ENCODE results near the gene FABP1.

Gene FABP1

DNA sequence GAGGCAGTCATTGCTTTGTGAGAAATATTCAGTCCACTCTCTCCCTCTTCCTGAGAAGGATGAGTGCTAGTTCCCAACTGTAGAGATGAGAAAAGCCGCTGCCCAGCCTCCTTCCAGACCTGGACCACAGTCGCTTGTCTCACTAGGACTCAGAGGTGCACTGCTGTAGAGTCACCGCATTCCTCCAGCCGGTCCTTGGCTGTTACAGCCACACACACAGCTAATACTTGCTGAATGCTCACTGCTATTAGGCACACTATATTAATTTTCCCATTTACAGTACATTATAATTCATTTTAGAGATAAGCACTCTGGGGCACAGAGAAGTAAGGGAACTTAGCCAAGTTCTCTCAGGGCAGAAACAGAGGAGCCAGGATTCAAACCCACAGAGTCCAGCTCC is 10.0 kb upstream of the FABP1 start:
- Histone ChIP-seq H3K9ac (ENCODE audit: low read depth, low read length) (no peak overlapping the region), H3K27ac (ENCODE audit: low read depth, low read length) (no peak overlapping the region), H3K36me3 (ENCODE audit: control insufficient read depth, insufficient read depth, low read length) (no peaks in the 10 kb centered on the region), H3K9me3 (ENCODE audit: control insufficient read depth, insufficient read depth, low read length) (no peaks in the 10 kb centered on the region), H3K4me3 (ENCODE audit: low read depth, low read length) (no peak overlapping the region), H3K4me1 (ENCODE audit: control insufficient read depth, insufficient read depth, low read length) (no peaks in the 10 kb centered on the region), H3K27me3 (ENCODE audit: control insufficient read depth, insufficient read depth, low read length) (no peaks in the 10 kb centered on the region)

DNA sequence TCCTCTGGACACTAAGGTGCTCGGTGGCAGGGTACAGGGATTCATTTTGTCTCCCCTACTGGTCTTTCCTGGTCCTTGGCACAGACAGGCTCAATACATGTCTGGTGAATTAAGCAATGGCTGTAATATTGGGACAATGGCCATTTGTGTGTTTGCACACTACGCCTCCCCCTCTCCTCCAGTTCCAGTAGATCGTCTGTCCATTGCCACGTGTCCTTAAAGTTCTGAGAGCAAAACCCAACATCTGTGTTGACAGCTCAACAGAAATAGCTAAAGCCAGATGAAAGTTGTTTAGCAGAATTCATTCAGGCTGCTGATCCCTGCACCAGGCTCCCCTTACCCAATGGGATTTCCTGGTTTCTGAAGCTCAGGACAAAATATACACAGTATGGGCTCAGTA is 9.0 kb upstream of the FABP1 start:
- Histone ChIP-seq H3K4me3 (ENCODE audit: low read depth, low read length) (no peak overlapping the region), H3K27ac (ENCODE audit: low read depth, low read length) (no peak overlapping the region), H3K4me1 (ENCODE audit: control insufficient read depth, insufficient read depth, low read length) (no peaks in the 10 kb centered on the region), H3K36me3 (ENCODE audit: control insufficient read depth, insufficient read depth, low read length) (no peaks in the 10 kb centered on the region), H3K27me3 (ENCODE audit: control insufficient read depth, insufficient read depth, low read length) (no peaks in the 10 kb centered on the region), H3K9me3 (ENCODE audit: control insufficient read depth, insufficient read depth, low read length) (no peaks in the 10 kb centered on the region), H3K9ac (ENCODE audit: low read depth, low read length) (no peak overlapping the region)

DNA sequence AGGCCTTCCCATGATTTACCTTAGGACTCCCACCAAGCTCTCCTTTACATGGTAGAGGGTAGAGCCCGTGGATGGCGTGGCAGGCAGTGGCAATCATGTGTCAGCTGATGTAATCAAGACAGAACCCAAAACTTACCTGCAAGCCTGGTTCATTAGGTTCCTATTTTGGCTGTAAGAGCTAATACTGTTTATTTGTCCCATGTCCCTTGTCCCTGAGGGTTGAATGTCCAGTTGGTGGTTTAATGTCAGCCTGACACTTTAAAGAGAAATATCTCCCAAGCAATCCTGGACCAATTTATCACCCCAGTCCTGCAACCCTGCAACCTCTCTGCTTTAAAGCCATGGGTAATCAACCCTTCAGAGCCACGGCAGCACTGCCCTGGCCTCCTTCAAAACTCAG is 6.0 kb upstream of the FABP1 start:
- Histone ChIP-seq H3K36me3 (ENCODE audit: control insufficient read depth, insufficient read depth, low read length) (no peaks in the 10 kb centered on the region), H3K9ac (ENCODE audit: low read depth, low read length) (no peak overlapping the region), H3K4me1 (ENCODE audit: control insufficient read depth, insufficient read depth, low read length) (no peaks in the 10 kb centered on the region), H3K27me3 (ENCODE audit: control insufficient read depth, insufficient read depth, low read length) (no peaks in the 10 kb centered on the region), H3K27ac (ENCODE audit: low read depth, low read length) (no peak overlapping the region), H3K9me3 (ENCODE audit: control insufficient read depth, insufficient read depth, low read length) (no peaks in the 10 kb centered on the region), H3K4me3 (ENCODE audit: low read depth, low read length) (no peak overlapping the region)

DNA sequence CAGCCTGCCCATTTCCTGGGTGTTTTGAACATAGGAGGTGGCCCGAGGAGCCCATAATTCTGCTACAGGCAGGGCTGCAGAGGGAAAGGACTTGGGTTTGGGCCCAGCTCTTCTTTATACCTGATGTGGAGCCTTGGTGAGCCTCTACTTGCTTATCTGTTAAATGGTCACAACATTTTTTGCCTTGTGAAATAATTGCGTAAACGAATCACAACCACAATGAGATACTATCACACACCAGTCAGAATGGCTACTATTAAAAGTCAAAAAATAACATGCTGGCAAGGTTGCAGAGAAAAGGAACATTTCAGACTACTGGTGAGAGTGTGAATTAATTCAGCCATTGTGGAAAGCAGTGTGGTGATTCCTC is 4.1 kb upstream of the FABP1 start:
- no peak overlapping the region for H3K27ac ChIP-seq (ENCODE audit: low read depth, low read length)
- no peaks in the 10 kb centered on the region for H3K36me3 ChIP-seq (ENCODE audit: control insufficient read depth, insufficient read depth, low read length)
- no peak overlapping the region for H3K4me3 ChIP-seq (ENCODE audit: low read depth, low read length)
- H3K9me3 ChIP-seq (ENCODE audit: control insufficient read depth, insufficient read depth, low read length), result no peaks in the 10 kb centered on the region
- H3K27me3 ChIP-seq (ENCODE audit: control insufficient read depth, insufficient read depth, low read length), result no peaks in the 10 kb centered on the region
- no peaks in the 10 kb centered on the region for H3K4me1 ChIP-seq (ENCODE audit: control insufficient read depth, insufficient read depth, low read length)
- H3K9ac ChIP-seq (ENCODE audit: low read depth, low read length), result no peak overlapping the region

DNA sequence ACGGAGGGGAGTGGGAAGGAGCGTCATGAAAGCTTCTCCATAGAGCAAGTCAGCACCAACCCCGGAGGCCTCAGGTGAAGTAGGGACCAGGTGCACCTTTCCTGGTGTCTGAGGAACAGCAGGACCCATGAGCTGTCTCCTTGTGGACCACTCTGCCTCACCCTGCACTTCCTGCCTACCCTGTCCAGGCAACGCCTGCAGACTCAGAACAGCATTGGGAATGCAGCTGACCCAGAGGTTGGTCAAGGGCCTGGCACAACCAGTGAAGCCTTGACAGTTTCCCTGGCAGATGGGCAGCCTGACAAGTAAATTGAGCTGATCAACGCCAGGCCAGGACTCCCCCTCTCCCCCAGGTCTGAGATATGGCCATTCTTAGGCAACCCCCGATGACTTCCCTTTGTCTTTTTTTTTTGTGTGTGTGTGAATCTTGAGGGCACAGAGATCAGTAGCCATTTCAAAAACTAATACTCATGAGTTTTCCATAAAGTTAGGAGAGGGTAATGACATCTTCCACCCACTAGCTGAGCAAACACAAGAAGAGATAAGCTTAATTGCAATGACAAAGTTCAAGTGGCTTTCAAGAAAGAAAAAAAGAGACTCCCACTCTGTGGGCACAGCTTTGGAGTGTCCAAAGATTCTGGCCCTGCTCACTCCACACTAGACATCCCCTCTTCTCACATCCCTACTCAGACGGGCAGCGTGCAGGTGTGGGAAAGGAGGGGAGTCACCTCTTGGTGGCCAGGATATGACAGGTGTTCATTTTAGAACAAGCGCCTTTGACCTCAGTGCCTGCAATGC is 3.5 kb upstream of the FABP1 start:
- no peaks in the 10 kb centered on the region for H3K9me3 ChIP-seq (ENCODE audit: control insufficient read depth, insufficient read depth, low read length)

DNA sequence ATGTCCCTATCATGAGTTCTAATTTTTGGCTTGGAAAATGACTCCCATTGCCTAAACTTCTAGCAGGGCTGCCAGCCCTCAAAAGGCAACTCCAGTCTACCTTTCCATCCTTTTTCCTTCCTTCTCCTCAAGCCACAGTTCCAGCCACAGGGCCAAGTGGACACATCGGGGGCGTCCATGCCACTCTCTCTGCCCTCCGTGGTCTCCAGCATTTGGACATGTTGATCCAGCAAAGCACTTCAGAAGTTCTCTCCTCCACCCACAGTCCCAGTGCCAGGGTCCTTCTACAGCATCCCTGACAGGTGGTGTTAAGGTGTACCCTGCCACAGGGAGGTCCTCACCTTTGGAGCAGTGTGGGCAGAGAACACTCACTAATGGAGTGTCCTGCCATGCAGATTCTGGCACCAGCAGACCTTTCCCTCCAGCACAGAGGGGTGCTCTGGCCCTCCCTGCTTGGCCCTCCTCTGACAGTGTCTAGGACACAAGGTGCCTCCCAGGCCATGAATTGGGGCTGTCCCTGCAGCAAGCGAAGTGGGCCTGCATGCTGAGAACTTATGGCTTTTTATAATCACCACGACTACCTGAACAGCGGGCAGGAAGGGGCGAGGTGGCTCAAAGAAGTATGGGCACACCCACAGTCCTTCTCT is 1.6 kb upstream of the FABP1 start:
- Histone ChIP-seq H3K9ac (ENCODE audit: low read depth, low read length) (no peak overlapping the region), H3K27me3 (ENCODE audit: control insufficient read depth, insufficient read depth, low read length) (no peaks in the 10 kb centered on the region), H3K4me1 (ENCODE audit: control insufficient read depth, insufficient read depth, low read length) (no peaks in the 10 kb centered on the region), H3K27ac (ENCODE audit: low read depth, low read length) (no peak overlapping the region), H3K36me3 (ENCODE audit: control insufficient read depth, insufficient read depth, low read length) (no peaks in the 10 kb centered on the region), H3K9me3 (ENCODE audit: control insufficient read depth, insufficient read depth, low read length) (no peaks in the 10 kb centered on the region), H3K4me3 (ENCODE audit: low read depth, low read length) (no peak overlapping the region)

More for the DNA sequence above, 3.5 kb upstream of the FABP1 start:
- H3K4me1 ChIP-seq (ENCODE audit: control insufficient read depth, insufficient read depth, low read length), result no peaks in the 10 kb centered on the region
- no peaks in the 10 kb centered on the region for H3K36me3 ChIP-seq (ENCODE audit: control insufficient read depth, insufficient read depth, low read length)
- H3K4me3 ChIP-seq (ENCODE audit: low read depth, low read length), result no peak overlapping the region
- H3K27ac ChIP-seq (ENCODE audit: low read depth, low read length), result no peak overlapping the region
- no peak overlapping the region for H3K9ac ChIP-seq (ENCODE audit: low read depth, low read length)
- H3K27me3 ChIP-seq (ENCODE audit: control insufficient read depth, insufficient read depth, low read length), result no peaks in the 10 kb centered on the region

DNA sequence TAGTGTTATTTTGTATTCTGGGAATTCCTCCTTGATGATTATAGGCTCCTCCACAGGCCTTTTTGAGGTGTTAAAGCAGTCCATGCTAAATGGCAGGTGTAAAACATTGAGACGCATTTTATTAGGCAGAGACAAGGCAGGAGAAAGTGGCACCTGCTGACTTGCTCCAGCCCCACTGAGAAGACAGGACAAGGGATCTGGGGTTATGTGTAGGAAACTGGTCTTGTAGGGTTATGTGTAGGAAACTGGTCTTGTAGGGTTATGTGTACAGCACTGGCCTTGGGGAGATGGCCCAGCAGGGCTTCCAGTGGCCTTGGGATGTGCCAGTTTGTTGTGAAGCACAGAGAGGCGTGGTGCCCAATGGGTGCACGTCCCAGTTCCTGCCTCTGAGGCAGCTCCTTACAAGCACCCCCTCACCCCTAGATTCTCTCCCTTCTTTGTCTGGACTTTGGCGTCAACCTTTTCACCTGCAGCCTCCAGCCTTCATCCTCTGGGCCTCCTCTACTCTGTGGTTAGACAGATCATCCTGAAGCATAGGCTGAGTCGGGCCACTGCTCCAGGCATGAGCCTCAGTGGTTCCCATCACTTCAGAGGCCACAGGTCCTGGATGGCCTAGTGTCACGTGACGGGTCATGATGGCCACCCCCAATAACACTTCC is 921 bp upstream of the FABP1 start:
- H3K9me3 ChIP-seq (ENCODE audit: control insufficient read depth, insufficient read depth, low read length), result no peaks in the 10 kb centered on the region
- no peaks in the 10 kb centered on the region for H3K36me3 ChIP-seq (ENCODE audit: control insufficient read depth, insufficient read depth, low read length)
- no peak overlapping the region for H3K4me3 ChIP-seq (ENCODE audit: low read depth, low read length)
- no peak overlapping the region for H3K27ac ChIP-seq (ENCODE audit: low read depth, low read length)
- no peak overlapping the region for H3K9ac ChIP-seq (ENCODE audit: low read depth, low read length)
- H3K4me1 ChIP-seq (ENCODE audit: control insufficient read depth, insufficient read depth, low read length), result no peaks in the 10 kb centered on the region
- no peaks in the 10 kb centered on the region for H3K27me3 ChIP-seq (ENCODE audit: control insufficient read depth, insufficient read depth, low read length)

DNA sequence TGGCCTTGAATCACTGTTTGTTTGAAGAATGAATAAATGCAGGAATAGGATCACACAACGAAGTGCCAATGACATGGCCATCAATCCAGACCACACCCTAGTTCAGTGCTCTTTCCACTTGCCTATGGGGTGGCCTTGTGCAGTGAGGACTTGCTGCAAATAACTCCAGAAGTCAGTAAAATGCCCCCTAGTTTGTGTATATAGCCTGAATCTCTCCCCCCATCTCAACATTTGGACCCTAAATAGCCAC is 299 bp downstream of the FABP1 start:
- Histone ChIP-seq H3K36me3 (ENCODE audit: control insufficient read depth, insufficient read depth, low read length) (no peaks in the 10 kb centered on the region), H3K4me1 (ENCODE audit: control insufficient read depth, insufficient read depth, low read length) (no peaks in the 10 kb centered on the region), H3K27me3 (ENCODE audit: control insufficient read depth, insufficient read depth, low read length) (no peaks in the 10 kb centered on the region), H3K27ac (ENCODE audit: low read depth, low read length) (no peak overlapping the region), H3K4me3 (ENCODE audit: low read depth, low read length) (no peak overlapping the region), H3K9ac (ENCODE audit: low read depth, low read length) (no peak overlapping the region), H3K9me3 (ENCODE audit: control insufficient read depth, insufficient read depth, low read length) (no peaks in the 10 kb centered on the region)

DNA sequence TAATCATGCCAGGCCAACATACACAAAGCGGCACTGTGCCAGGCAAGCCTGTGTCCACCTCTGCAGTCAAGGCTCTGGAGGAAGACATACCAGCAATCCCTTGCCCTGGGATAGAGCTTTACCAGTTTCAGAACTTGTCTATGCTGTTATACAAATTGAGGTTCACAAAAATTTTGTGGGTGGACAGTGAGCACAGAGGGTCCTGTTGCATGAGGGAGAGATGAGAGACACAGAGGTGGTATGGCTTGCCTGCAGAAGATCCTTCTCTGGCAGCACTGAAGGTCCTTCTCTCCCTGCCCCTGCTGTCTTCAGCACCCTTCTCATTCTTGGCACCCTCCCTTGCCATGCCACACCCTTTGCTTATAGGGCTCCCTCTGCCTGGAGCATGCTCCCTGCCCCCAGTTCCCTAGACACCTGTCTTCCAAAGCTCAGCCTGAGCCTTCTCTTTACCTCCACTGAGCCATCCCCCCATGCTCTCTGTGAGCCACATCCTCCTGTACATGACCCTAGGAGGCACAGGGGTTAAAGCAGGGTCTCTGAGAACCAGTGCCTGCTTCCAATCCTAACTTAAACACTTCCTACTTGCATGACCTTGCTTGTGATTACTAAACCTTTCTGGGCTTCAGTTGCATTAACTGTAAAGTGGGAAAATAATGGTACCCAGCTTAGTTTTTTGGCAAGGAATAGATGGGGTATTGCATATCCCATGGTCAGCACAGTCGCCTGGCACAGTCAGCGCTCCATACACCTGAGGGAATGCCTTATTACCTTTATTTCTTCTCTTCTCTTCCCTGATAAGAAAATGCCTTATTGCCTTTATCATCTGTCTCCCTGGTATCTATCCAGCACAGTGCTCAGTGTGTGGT is 857 bp downstream of the FABP1 start:
- no peak overlapping the region for H3K27ac ChIP-seq (ENCODE audit: low read depth, low read length)
- no peak overlapping the region for H3K9ac ChIP-seq (ENCODE audit: low read depth, low read length)
- H3K36me3 ChIP-seq (ENCODE audit: control insufficient read depth, insufficient read depth, low read length), result no peaks in the 10 kb centered on the region
- no peaks in the 10 kb centered on the region for H3K4me1 ChIP-seq (ENCODE audit: control insufficient read depth, insufficient read depth, low read length)
- no peak overlapping the region for H3K4me3 ChIP-seq (ENCODE audit: low read depth, low read length)
- H3K27me3 ChIP-seq (ENCODE audit: control insufficient read depth, insufficient read depth, low read length), result no peaks in the 10 kb centered on the region
- H3K9me3 ChIP-seq (ENCODE audit: control insufficient read depth, insufficient read depth, low read length), result no peaks in the 10 kb centered on the region

DNA sequence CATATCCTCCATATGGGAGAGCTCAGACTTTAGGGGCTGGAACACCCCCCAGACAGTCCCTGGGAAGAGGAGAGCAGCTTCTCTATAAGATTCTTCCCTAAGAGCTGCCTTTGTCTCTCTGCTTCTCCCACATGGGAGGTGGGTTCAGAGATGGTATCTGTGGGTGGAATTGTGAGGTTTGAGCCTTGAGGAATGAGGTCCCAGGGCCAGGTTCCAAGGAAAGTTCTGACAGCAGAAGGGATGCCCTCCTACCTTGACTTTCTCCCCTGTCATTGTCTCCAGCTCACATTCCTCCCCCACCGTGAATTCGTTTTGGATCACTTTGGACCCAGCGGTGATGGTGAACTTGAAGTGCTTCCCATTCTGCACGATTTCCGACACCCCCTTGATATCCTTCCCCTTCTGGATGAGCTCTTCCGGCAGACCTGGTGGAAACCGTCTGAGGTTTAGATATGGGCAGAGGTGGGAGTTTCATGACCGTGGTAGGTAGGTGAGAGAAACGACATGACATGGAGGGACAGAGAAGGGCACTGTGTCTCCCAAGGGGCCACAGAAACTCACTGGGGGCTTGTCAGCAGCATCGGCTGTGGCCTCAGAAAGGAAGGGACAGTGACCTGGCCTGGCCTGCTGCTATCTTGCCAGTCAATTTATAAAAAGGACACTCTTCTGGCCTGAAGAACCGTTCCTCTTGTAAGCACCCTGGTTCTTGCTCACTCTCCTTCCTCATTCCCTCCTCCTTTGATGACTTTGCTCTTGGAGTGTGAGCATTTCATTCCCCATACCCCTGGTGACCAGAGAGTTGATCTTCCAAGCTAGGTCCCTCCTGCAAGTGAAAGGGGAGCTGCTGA is 1.7 kb downstream of the FABP1 start:
- Histone ChIP-seq H3K9ac (ENCODE audit: low read depth, low read length) (no peak overlapping the region), H3K4me3 (ENCODE audit: low read depth, low read length) (no peak overlapping the region), H3K9me3 (ENCODE audit: control insufficient read depth, insufficient read depth, low read length) (no peaks in the 10 kb centered on the region), H3K27ac (ENCODE audit: low read depth, low read length) (no peak overlapping the region), H3K27me3 (ENCODE audit: control insufficient read depth, insufficient read depth, low read length) (no peaks in the 10 kb centered on the region), H3K36me3 (ENCODE audit: control insufficient read depth, insufficient read depth, low read length) (no peaks in the 10 kb centered on the region), H3K4me1 (ENCODE audit: control insufficient read depth, insufficient read depth, low read length) (no peaks in the 10 kb centered on the region)
